ENCODE measurements around the gene MCF2.

MCF2 gene

DNA sequence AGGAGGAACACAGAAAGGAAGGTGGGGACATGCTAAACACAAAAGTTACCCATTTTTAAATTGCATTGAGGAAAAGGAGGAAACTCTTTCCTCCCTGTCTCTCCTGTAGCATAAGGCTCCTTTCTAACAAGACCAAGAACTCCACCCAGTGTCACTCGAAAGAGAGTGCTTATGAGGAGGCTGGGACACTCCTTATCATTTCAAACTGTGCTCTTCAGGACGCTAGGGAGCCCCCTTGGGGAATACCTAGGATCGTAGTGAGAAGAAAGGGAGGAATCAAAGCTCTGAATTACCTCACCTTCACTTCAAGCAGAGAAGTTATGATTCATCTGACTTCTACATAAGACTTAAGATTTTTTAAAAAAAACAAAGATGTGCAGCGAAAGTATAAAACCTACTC, 111.9 kb downstream of the MCF2 start:
- DNase-seq: no peak

DNA sequence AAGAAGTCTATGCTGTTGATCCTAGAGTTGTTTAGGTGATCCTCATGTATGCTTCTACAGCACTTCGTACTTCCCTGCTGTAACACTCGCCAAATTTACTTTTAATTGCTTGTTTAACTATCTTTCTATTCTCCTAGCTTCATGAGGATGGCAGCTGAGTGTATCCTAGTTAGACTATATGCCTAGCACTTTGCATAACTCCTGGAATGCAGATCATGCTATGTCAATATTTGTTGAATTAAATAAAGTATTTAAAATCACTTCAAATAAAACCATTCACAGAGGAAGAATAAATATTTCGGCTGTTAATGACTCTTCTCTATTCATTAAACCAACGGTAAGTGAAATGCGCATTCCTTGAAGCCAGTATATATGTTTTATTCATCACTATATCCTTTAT, 122.4 kb downstream of the MCF2 start:
- no peak for DNase-seq

DNA sequence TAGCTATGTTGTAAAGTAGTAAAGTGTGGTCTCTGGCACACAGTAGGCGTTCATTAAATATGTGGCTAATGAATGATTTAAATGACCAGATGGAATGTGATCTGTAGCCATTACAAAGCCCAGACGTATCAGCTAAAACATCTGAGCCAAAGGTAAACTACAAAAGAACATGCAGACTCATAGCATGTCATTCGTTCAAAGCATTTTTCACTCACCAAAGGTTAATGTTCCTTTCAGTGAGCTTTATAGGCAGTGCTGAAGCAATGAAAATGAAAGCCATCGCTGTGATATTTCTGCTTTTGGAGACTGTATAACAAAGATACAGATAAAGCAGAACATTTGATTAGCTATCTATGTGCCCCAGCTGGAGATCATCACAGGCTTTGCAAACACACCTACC, 126.9 kb downstream of the MCF2 start:
- no peak for DNase-seq

DNA sequence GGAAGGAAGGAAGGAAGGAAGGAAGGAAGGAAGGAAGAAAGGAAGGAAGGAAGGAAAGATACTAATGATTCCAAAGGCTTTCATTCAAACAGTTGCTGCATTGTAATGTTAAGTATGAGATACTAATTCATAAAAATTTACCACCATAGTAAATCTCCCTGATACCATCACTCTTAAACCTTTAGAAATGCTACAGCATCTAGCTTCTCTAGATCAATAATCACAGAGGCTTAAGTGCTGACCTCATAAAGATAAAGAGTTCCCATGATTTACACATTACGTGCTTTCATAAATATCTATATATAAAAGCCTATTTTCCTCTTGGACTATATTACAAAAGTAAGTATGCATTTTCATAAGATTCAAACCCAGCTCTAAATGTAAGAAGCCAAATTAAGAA, 141.0 kb downstream of the MCF2 start:
- no peak for DNase-seq

GRCh38 chrX:139563251-139563650, 144.7 kb downstream of the MCF2 start:
- DNase-seq: no peak

- no peak for DNase-seq
Observed at GRCh38 chrX:139560221-139560620, 147.7 kb downstream of the MCF2 start.

DNA sequence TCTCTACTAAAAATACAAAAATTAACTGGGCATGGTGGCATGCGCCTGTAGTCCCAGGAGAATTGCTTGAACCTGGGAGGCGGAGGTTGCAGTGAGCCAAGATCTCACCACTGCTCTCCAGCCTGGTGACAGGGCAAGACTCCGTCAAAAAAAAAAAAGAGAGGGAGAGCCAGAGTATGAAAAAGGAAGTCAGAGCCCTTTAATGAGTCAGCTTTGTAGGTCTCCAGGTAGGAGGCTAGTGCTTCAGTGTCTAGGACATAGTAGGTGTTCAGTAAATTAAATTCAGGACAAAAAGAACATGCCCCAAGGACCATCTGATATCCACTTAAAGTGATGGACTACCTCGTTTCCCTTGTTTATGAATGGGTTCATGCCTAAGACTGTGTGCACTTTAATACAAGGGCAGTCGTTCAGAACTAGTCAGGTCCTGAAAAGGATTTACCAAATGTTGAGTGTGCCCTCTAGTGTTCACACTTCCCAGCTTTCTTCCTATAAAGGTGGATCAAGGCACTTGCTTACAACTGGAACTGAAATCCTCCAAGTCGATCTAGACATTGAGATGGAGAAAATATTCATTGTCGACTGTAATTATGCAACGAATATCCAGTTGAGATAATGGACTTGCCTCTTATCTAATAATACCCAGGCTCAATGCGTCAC, 148.5 kb downstream of the MCF2 start:
- DNase-seq: no peak

DNA sequence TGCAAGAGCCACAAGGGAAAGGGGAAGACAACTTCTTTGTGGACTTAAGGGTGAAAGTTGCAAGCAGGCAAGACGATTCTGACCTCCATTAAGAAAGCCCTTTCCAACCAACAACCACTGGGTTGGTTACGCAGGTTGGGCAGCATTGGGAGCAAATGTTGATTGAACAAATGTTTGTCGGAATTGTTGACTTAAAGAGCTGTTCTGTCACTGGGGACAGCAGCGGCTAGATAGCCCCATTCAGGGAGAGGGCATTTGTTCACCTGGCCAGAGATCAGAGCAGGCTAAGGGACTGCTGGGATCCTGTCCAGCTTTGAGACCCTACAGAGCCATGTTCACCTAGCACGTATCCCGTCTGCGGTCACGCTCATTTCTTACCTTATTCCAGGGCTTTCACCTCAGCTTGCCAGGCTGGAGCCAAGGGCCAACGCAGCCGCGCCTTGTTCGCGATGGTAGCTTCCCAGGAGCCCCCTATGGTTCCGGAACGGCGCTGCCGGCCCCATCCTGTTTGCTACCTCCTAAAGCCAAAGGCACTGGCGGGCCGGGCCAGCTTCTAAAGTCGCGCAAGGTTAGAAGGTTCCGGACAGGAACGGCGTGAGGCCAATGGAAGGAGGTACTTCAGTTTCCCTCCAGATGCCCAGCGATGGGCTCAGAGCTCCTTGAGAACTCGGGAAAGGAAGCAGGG, 152.8 kb downstream of the MCF2 start:
- DNase-seq: no peak

- no peak for DNase-seq
Observed at GRCh38 chrX:139554376-139554775, 153.6 kb downstream of the MCF2 start.

- DNase-seq: no peak
Observed at GRCh38 chrX:139544591-139544990, 163.4 kb downstream of the MCF2 start.

GRCh38 chrX:139543920-139544319, 164.0 kb downstream of the MCF2 start:
- DNase-seq: no peak

- no peak for DNase-seq
Observed at GRCh38 chrX:139542652-139543051, 165.3 kb downstream of the MCF2 start.

DNA sequence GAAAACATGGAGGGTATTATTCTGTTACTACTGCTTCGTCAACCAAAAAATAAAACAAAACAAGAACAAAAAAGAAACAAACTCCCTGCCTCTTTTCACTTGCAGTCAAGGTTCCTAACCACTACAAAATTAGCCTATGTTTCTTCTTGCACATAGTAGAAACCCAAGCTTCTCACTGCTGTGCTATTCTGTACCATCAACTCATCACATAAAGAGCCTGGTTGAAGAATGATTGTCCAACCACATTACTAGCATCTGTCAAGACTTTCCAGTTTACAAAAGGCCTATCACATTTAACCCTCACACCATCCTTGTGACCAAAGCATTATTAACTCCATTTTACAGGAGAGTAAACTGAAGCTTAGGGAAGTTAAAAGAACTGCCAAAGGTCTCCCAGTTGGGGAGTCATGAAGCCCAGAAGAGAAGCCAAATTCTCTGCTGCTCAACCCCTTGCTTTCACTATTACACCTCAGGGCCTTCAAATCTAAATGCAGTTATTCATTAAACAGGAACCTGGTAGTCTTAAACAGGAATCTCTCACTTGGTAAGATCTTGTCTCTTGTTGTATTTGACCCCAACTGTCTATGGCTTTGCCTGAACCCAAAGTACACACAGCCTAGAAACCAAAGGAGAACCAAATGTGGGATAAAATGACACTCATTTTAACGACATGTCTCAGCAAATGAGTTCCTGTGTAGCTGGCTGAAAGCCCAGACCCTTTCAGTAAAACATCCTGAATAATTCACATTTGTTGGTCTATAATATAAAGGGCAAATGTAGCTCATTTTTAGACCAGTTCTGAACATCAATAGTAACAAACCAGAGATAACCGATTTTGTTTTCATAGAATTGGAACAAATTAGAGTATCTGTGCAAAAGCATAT, 168.8 kb downstream of the MCF2 start:
- DNase-seq: no peak

GRCh38 chrX:139533444-139533843, 174.5 kb downstream of the MCF2 start:
- no peak for DNase-seq

GRCh38 chrX:139532834-139533233, 175.1 kb downstream of the MCF2 start:
- no peak for DNase-seq

Data from amniotic stem cell (primary cell).